PC-9 (cell line): ENCODE results near the gene MRPL4.

Experiments used
- CTCF ChIP-seq: fragments of 200-600 bp; sonication (generic); conservative IDR thresholded peaks from 2 replicates; pipeline ENCODE4 v1.6.1; 2017; ENCODE audit warnings: mixed run types, antibody characterized with exemption, mild to moderate bottlenecking, moderate library complexity
- EZH2 ChIP-seq: fragments of 200-600 bp; sonication (generic); IDR thresholded peaks from 2 replicates; pipeline ENCODE4 v1.8.0; 2017; ENCODE audit warnings: antibody characterized with exemption, low read depth

- no peak for TF ChIP-seq CTCF
- no peak for TF ChIP-seq EZH2
Observed at GRCh38 chr19:10222201-10222890, 29.7 kb upstream of the MRPL4 start.
